IPS-20b (cell line): Measurements from ENCODE around the gene LCN9.

ENCODE experiments used
- H3K27ac ChIP-seq: one replicate; pipeline ENCODE4 v1.5.1; 2013; ENCODE audit warnings: low read length
- H3K27me3 ChIP-seq: 2 replicates; pipeline ENCODE4 v1.6.1; 2013; ENCODE audit warnings: mild to moderate bottlenecking, low read length, inconsistent platforms; ENCODE audit not compliant: insufficient read depth
- H3K36me3 ChIP-seq: 2 replicates; pipeline ENCODE4 v1.6.1; 2013; ENCODE audit warnings: low read depth, mild to moderate bottlenecking, inconsistent platforms, low read length, moderate library complexity; ENCODE audit not compliant: insufficient read depth
- H3K4me1 ChIP-seq: 2 replicates; pipeline ENCODE4 v1.6.1; 2013; ENCODE audit warnings: mild to moderate bottlenecking, control low read depth, inconsistent platforms, low read length, moderate library complexity; ENCODE audit not compliant: insufficient read depth
- H3K4me3 ChIP-seq: 2 replicates; pipeline ENCODE4 v1.5.1; 2013; ENCODE audit warnings: mild to moderate bottlenecking, low read length, inconsistent platforms
- H3K9ac ChIP-seq: 2 replicates; pipeline ENCODE4 v1.6.1; 2013; ENCODE audit warnings: low read depth, mild to moderate bottlenecking, inconsistent platforms, low read length, moderate library complexity
- H3K9me3 ChIP-seq: 2 replicates; pipeline ENCODE4 v1.6.1; 2013; ENCODE audit warnings: mild to moderate bottlenecking, low read depth, low read length, inconsistent platforms; ENCODE audit not compliant: insufficient read depth

The LCN9 gene

DNA sequence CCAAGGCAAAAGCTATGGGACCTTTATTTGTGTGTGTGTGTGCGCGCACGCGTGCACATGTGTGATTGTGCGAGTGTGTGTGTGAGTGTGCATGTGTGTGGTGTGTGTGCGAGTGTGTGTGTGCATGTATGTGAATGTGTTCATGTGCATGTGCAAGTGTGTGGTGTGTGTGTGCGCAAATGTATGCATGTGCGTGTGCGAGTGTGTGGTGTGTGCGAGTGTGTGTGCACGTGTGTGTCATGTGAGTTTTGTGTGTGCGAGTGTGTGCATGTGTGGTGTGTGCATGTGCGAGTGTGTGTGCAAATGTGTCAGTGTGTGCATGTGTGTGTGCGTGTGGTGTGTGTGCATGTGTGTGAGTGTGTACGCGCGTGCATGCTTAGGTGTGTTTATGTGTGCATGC, 12.7 kb upstream of the LCN9 start:
- Histone ChIP-seq H3K27ac (no peak overlapping the region), H3K4me3 (no peak overlapping the region), H3K36me3 (no peaks in the 10 kb centered on the region), H3K27me3 (no peaks in the 10 kb centered on the region), H3K9ac (no peak overlapping the region), H3K4me1 (no peaks in the 10 kb centered on the region; the same call in 1 of the 2 replicates), H3K9me3 (peaks cover 83% of the 10 kb centered on the region)

DNA sequence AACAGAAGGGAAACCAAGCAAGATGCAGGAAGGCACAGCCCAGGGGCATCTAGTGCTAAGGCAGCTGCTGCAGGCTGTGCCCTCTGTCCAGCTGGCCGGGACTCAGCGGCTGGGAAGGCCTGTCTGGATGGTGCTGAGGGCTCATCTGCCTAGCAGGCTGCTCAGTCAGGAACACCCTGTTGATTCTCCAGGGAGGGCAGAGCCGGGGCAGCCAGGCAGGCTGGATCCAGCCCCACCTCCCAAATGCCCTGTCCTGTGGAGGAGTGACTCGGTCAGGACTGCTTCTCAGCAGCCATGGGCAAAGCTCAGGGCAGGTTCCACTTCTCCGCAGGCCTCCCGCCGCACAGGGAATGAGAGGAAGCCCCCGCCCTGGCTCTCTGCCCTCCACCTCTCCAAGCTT, 7.8 kb upstream of the LCN9 start:
- Histone ChIP-seq H3K9ac (no peak overlapping the region), H3K27ac (no peak overlapping the region), H3K27me3 (no peaks in the 10 kb centered on the region), H3K4me1 (no peaks in the 10 kb centered on the region; the same call in 1 of the 2 replicates), H3K36me3 (no peaks in the 10 kb centered on the region), H3K9me3 (peaks cover 35% of the 10 kb centered on the region), H3K4me3 (no peak overlapping the region)

GRCh38 chr9:135657416-135657815, 5.7 kb upstream of the LCN9 start:
- Histone ChIP-seq H3K9me3 (peaks cover 17% of the 10 kb centered on the region), H3K4me3 (no peak overlapping the region), H3K27me3 (no peaks in the 10 kb centered on the region), H3K9ac (no peak overlapping the region), H3K36me3 (no peaks in the 10 kb centered on the region), H3K27ac (no peak overlapping the region), H3K4me1 (peaks cover 3% of the 10 kb centered on the region; the same call in 1 of the 2 replicates)

GRCh38 chr9:135659252-135659651, 3.9 kb upstream of the LCN9 start:
- H3K4me3 ChIP-seq: no peak overlapping the region
- H3K9ac ChIP-seq: no peak overlapping the region
- H3K36me3 ChIP-seq: no peaks in the 10 kb centered on the region
- H3K4me1 ChIP-seq: peaks cover 3% of the 10 kb centered on the region; the same call in 1 of the 2 replicates
- H3K27ac ChIP-seq: no peak overlapping the region
- peaks cover 4% of the 10 kb centered on the region for H3K9me3 ChIP-seq
- no peaks in the 10 kb centered on the region for H3K27me3 ChIP-seq

- Histone ChIP-seq H3K9ac (no peak overlapping the region), H3K4me1 (peaks cover 3% of the 10 kb centered on the region; the same call in 1 of the 2 replicates), H3K4me3 (no peak overlapping the region), H3K36me3 (no peaks in the 10 kb centered on the region), H3K27me3 (no peaks in the 10 kb centered on the region), H3K27ac (no peak overlapping the region), H3K9me3 (no peaks in the 10 kb centered on the region)
Observed at GRCh38 chr9:135660407-135660806, 2.7 kb upstream of the LCN9 start.

- Histone ChIP-seq H3K9me3 (no peaks in the 10 kb centered on the region), H3K9ac (no peak overlapping the region), H3K36me3 (no peaks in the 10 kb centered on the region), H3K27ac (no peak overlapping the region), H3K27me3 (no peaks in the 10 kb centered on the region), H3K4me3 (no peak overlapping the region), H3K4me1 (peaks cover 3% of the 10 kb centered on the region)
Observed at GRCh38 chr9:135661816-135662560, 1.1 kb upstream of the LCN9 start.

DNA sequence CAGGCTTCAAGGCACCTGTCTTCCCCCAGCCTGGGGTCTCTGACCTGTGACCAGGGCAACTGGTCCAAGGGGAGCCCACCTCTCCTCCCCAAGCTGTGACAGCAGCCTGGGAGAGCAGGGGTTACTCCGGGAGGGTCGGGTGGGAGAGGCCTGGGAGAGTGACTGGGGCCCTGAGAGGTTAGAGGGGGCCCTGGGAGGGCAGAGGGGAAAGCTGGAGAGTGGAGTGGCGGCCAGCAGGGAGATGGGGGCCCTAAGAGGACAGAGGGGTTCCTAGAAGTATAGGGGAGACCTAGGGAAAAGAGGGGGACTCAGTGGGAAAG, 302 bp downstream of the LCN9 start:
- H3K4me1 ChIP-seq: peaks cover 3% of the 10 kb centered on the region
- H3K27me3 ChIP-seq: no peaks in the 10 kb centered on the region
- no peak overlapping the region for H3K4me3 ChIP-seq
- no peak overlapping the region for H3K27ac ChIP-seq
- H3K36me3 ChIP-seq: no peaks in the 10 kb centered on the region
- H3K9me3 ChIP-seq: peaks cover 2% of the 10 kb centered on the region
- no peak overlapping the region for H3K9ac ChIP-seq

GRCh38 chr9:135663857-135664256, 748 bp downstream of the LCN9 start:
- Histone ChIP-seq H3K9me3 (peaks cover 5% of the 10 kb centered on the region), H3K4me1 (peaks cover 3% of the 10 kb centered on the region), H3K4me3 (no peak overlapping the region), H3K9ac (no peak overlapping the region), H3K27ac (no peak overlapping the region), H3K27me3 (no peaks in the 10 kb centered on the region), H3K36me3 (no peaks in the 10 kb centered on the region)

DNA sequence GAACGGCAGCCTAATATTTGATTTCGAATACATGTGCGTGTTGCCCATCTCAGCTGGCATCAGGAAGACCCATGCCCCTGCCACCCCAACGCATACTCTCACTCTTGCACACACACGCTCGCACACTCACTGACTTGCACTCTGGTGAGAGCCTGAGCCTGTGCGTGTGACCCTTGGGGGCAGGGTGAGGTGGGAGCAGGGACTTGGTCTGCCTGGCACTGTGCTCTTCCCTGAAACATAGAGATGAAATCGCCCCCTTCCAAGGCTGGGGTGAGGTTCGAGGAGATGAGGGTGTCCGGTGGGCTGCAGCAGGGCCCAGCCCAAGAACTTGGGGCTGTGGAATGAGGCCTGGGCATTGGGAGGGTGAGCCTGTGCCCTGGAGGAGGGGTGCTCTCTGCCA, 1.2 kb downstream of the LCN9 start:
- H3K9me3 ChIP-seq: peaks cover 5% of the 10 kb centered on the region
- peaks cover 3% of the 10 kb centered on the region for H3K4me1 ChIP-seq
- H3K27ac ChIP-seq: no peak overlapping the region
- H3K36me3 ChIP-seq: no peaks in the 10 kb centered on the region
- H3K9ac ChIP-seq: no peak overlapping the region
- no peak overlapping the region for H3K4me3 ChIP-seq
- no peaks in the 10 kb centered on the region for H3K27me3 ChIP-seq

- Histone ChIP-seq H3K4me1 (peaks cover 3% of the 10 kb centered on the region), H3K9ac (no peak overlapping the region), H3K27ac (no peak overlapping the region), H3K27me3 (no peaks in the 10 kb centered on the region), H3K4me3 (no peak overlapping the region), H3K9me3 (peaks cover 5% of the 10 kb centered on the region), H3K36me3 (no peaks in the 10 kb centered on the region)
Observed at GRCh38 chr9:135664801-135665794, 2.0 kb downstream of the LCN9 start.

DNA sequence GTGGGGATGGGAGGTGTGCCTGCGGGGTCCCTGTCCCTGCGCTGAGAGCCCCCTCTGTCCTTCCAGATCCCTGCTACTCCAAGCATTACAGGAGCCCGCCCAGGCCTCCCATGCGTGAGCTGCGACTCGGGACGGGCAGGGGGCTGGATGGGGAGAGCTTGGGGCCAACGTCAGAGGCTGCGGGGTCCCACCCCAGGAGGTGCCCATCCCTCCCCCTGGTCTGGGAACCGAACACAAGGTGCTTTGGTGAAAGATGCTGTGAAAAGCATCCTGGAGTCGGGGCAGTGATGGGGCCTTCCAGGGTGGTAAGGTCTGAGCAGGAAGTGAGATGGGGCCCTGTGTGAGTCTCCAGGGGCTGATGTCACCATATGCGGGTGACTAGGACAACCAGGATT, 2.7 kb downstream of the LCN9 start:
- Histone ChIP-seq H3K9ac (no peak overlapping the region), H3K36me3 (no peaks in the 10 kb centered on the region), H3K9me3 (peaks cover 5% of the 10 kb centered on the region), H3K27ac (no peak overlapping the region), H3K4me3 (no peak overlapping the region), H3K27me3 (no peaks in the 10 kb centered on the region), H3K4me1 (peaks cover 3% of the 10 kb centered on the region)
